ENCODE results near the gene MSTN.
"Not testable (repeated sequence)": the region's sequence is repeated elsewhere in the genome, so short reads cannot be mapped to it uniquely, and the experiment has no call there.

The MSTN gene

DNA sequence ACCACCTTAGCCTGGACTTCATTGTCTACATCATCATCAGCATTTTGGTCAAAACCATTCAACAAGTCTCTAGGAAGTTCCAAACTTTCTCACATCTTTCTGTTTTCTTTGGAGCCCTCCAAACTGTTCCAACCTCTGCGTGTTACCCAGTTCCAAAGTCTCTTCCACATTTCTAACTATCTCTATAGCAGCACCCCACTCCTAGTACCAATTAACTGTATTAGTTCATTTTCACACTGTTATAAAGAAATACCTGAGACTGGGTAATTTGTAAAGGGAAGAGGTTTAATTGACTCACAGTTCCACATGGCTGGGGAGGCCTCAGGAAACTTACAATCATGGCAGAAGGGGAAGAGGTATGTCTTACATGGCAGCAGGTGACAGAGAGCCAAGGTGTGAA is 46.6 kb downstream of the MSTN start:
- DNase-seq; in situ Hi-C loops (cut with HindIII; ENCODE audit: low pct_ligation_motif_present, low pct_unique_long_range_greater_than_20kb, low sequenced_read_pairs): not testable (repeated sequence)

Data from ACHN (cell line).